Measurements from ENCODE around the gene PLCL2.
"Not testable (repeated sequence)": the region's sequence is repeated elsewhere in the genome, so short reads cannot be mapped to it uniquely, and the experiment has no call there.

PLCL2 gene

DNA sequence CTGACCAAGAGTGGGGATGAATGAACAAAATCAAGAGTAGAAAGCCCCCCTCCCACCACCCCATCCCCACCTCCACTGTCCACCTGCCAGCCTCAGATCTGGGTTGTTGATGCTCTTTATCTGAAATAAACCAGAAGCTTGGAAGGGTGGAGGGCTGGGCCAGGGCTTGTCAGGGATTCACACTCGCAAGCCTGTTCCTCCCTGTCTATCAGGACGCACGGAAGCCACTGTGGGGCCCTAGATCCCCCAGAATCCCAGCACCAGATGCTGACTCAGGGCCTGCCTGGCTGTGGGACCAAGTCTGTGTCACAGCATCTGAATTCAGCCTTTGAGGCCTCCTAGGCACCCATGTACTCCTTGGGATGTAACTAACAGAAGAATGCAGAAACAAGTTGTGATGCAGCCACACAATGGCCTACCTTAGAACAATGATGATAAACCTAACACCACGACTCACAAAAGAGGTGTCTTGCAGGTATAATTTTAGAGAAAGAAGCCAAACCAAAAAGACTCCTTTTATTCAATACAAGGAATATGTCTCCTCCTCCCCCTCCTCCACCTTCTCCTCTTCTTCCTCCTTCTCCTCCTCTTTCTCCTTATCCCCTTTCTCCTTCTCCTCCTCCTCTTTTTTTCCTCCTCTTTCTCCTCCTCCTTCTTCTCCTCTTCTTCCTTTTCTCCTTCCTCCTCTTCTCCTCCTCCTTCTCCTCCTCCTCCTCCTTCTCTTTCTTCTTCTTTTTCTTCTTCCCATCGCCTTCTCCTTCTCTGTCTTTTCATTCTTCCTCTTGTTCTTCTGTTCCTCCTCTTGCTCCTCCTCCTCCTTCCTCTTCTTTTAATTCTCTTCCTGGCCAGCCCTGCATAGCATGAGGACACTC lies 234.7 kb downstream of the PLCL2 start:
- H3K27ac ChIP-seq (ENCODE audit: low read depth in 2 of 2, low read length in 2 of 2): no peak overlapping the region
- no peaks in the 10 kb centered on the region for H3K4me1 ChIP-seq (ENCODE audit: control insufficient read depth in 2 of 2, insufficient read depth in 2 of 2, low read length in 2 of 2)
- H3K4me3 ChIP-seq (ENCODE audit: low read length in 2 of 2): no peak overlapping the region
- no peak overlapping the region for H3K9ac ChIP-seq (ENCODE audit: low read depth in 1 of 2, low read length in 2 of 2)
- H3K9me3 ChIP-seq (ENCODE audit: control insufficient read depth in 2 of 2, low read length in 2 of 2): peaks cover 0 to 1% of the 10 kb centered on the region in 2 donors
- no peaks in the 10 kb centered on the region for H3K27me3 ChIP-seq (ENCODE audit: control insufficient read depth in 2 of 2, insufficient read depth in 2 of 2, low read length in 2 of 2)
- no peaks in the 10 kb centered on the region for H3K36me3 ChIP-seq (ENCODE audit: control insufficient read depth in 2 of 2, insufficient read depth in 2 of 2, low read length in 2 of 2)

DNA sequence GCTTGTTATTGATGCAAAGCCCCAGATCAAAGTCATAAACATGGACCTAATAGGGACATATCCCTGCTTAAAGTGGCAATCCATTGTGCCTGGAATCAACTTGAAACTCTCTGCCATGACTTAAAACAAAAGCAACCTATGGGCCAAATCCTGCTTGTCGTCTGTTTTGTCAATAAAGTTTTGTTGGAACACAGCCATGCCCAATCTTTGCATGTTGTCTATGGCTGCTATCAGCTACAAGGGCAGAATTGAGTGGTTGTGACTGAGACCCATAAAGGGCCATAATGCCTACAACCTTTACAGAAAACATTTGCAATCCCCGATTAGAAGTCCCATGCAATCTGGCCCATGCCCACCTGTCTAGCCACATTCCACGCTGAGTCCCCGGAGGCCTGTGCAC lies 235.4 kb downstream of the PLCL2 start:
- H3K27ac ChIP-seq (ENCODE audit: low read depth in 2 of 2, low read length in 2 of 2): no peak overlapping the region
- H3K27me3 ChIP-seq (ENCODE audit: control insufficient read depth in 2 of 2, insufficient read depth in 2 of 2, low read length in 2 of 2): no peaks in the 10 kb centered on the region
- H3K4me3 ChIP-seq (ENCODE audit: low read length in 2 of 2): no peak overlapping the region
- no peaks in the 10 kb centered on the region for H3K4me1 ChIP-seq (ENCODE audit: control insufficient read depth in 2 of 2, insufficient read depth in 2 of 2, low read length in 2 of 2)
- no peaks in the 10 kb centered on the region for H3K36me3 ChIP-seq (ENCODE audit: control insufficient read depth in 2 of 2, insufficient read depth in 2 of 2, low read length in 2 of 2)
- H3K9ac ChIP-seq (ENCODE audit: low read depth in 1 of 2, low read length in 2 of 2): no peak overlapping the region
- H3K9me3 ChIP-seq (ENCODE audit: control insufficient read depth in 2 of 2, low read length in 2 of 2): peaks cover 0 to 1% of the 10 kb centered on the region in 2 donors

GRCh38 chr3:17121336-17121735 lies 236.6 kb downstream of the PLCL2 start:
- Histone ChIP-seq H3K27me3 (ENCODE audit: control insufficient read depth in 2 of 2, insufficient read depth in 2 of 2, low read length in 2 of 2) (no peaks in the 10 kb centered on the region), H3K4me1 (ENCODE audit: control insufficient read depth in 2 of 2, insufficient read depth in 2 of 2, low read length in 2 of 2) (no peaks in the 10 kb centered on the region), H3K4me3 (ENCODE audit: low read length in 2 of 2) (no peak overlapping the region), H3K27ac (ENCODE audit: low read depth in 2 of 2, low read length in 2 of 2) (no peak overlapping the region), H3K36me3 (ENCODE audit: control insufficient read depth in 2 of 2, insufficient read depth in 2 of 2, low read length in 2 of 2) (no peaks in the 10 kb centered on the region), H3K9me3 (ENCODE audit: control insufficient read depth in 2 of 2, low read length in 2 of 2) (peaks cover 0 to 1% of the 10 kb centered on the region in 2 donors), H3K9ac (ENCODE audit: low read depth in 1 of 2, low read length in 2 of 2) (no peak overlapping the region)

DNA sequence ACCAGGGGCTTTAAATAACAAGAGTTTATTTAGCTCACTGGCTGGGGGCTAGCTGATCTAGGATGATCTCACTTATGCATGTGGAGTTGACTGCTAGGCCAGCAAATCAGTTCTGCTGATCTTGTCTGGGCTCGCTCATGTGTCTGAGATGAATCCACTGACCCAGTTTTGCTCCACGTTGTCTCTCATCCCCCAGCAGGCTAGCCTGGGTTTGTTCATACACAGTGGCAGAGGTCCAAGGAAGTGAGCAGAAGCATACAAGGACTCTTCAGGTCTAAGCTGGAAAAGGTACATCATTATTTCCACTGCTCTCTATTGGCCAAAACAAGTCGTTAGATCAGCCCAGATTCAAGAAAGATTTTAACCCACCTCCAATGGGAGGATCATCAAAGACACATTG lies 238.0 kb downstream of the PLCL2 start:
- H3K36me3 ChIP-seq (ENCODE audit: control insufficient read depth in 2 of 2, insufficient read depth in 2 of 2, low read length in 2 of 2): no peaks in the 10 kb centered on the region
- H3K27ac ChIP-seq (ENCODE audit: low read depth in 2 of 2, low read length in 2 of 2): no peak overlapping the region
- no peaks in the 10 kb centered on the region for H3K27me3 ChIP-seq (ENCODE audit: control insufficient read depth in 2 of 2, insufficient read depth in 2 of 2, low read length in 2 of 2)
- H3K4me3 ChIP-seq (ENCODE audit: low read length in 2 of 2): no peak overlapping the region
- peaks cover 0 to 1% of the 10 kb centered on the region in 2 donors for H3K9me3 ChIP-seq (ENCODE audit: control insufficient read depth in 2 of 2, low read length in 2 of 2)
- no peaks in the 10 kb centered on the region for H3K4me1 ChIP-seq (ENCODE audit: control insufficient read depth in 2 of 2, insufficient read depth in 2 of 2, low read length in 2 of 2)
- no peak overlapping the region for H3K9ac ChIP-seq (ENCODE audit: low read depth in 1 of 2, low read length in 2 of 2)

GRCh38 chr3:17125738-17126442 lies 241.1 kb downstream of the PLCL2 start:
- Histone ChIP-seq H3K4me3 (ENCODE audit: low read length in 2 of 2) (no peak overlapping the region), H3K36me3 (ENCODE audit: control insufficient read depth in 2 of 2, insufficient read depth in 2 of 2, low read length in 2 of 2) (no peaks in the 10 kb centered on the region), H3K27ac (ENCODE audit: low read depth in 2 of 2, low read length in 2 of 2) (no peak overlapping the region), H3K9me3 (ENCODE audit: control insufficient read depth in 2 of 2, low read length in 2 of 2) (peaks cover 0 to 1% of the 10 kb centered on the region in 2 donors), H3K27me3 (ENCODE audit: control insufficient read depth in 2 of 2, insufficient read depth in 2 of 2, low read length in 2 of 2) (no peaks in the 10 kb centered on the region), H3K9ac (ENCODE audit: low read depth in 1 of 2, low read length in 2 of 2) (no peak overlapping the region), H3K4me1 (ENCODE audit: control insufficient read depth in 2 of 2, insufficient read depth in 2 of 2, low read length in 2 of 2) (no peaks in the 10 kb centered on the region)

GRCh38 chr3:17128671-17129070 lies 243.9 kb downstream of the PLCL2 start:
- H3K27ac ChIP-seq (ENCODE audit: low read depth in 2 of 2, low read length in 2 of 2); H3K9me3 ChIP-seq (ENCODE audit: control insufficient read depth in 2 of 2, low read length in 2 of 2); H3K4me1 ChIP-seq (ENCODE audit: control insufficient read depth in 2 of 2, insufficient read depth in 2 of 2, low read length in 2 of 2); H3K36me3 ChIP-seq (ENCODE audit: control insufficient read depth in 2 of 2, insufficient read depth in 2 of 2, low read length in 2 of 2); H3K27me3 ChIP-seq (ENCODE audit: control insufficient read depth in 2 of 2, insufficient read depth in 2 of 2, low read length in 2 of 2); H3K4me3 ChIP-seq (ENCODE audit: low read length in 2 of 2); H3K9ac ChIP-seq (ENCODE audit: low read depth in 1 of 2, low read length in 2 of 2): not testable (repeated sequence)

DNA sequence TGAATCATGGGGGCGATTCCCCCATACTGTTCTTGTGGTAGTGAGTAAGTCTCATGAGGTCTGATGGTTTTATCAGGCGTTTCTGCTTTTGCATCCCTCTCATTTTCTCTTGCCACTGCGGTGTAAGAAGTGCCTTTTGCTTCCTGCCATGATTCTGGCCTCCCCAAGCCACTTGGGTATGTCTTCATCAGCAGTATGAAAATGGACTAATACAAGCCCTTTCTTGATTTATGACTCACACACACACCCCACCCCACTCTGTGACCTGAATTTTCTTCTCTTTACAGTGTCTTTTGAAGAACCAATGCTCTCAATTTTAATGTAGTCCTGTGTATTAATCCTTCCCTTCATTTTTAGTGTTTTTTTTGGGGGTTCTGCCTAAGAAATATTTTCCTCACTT lies 244.8 kb downstream of the PLCL2 start:
- H3K9me3 ChIP-seq (ENCODE audit: control insufficient read depth in 2 of 2, low read length in 2 of 2): no peaks in the 10 kb centered on the region
- H3K4me3 ChIP-seq (ENCODE audit: low read length in 2 of 2): no peak overlapping the region
- no peak overlapping the region for H3K27ac ChIP-seq (ENCODE audit: low read depth in 2 of 2, low read length in 2 of 2)
- H3K36me3 ChIP-seq (ENCODE audit: control insufficient read depth in 2 of 2, insufficient read depth in 2 of 2, low read length in 2 of 2): no peaks in the 10 kb centered on the region
- H3K9ac ChIP-seq (ENCODE audit: low read depth in 1 of 2, low read length in 2 of 2): no peak overlapping the region
- H3K27me3 ChIP-seq (ENCODE audit: control insufficient read depth in 2 of 2, insufficient read depth in 2 of 2, low read length in 2 of 2): no peaks in the 10 kb centered on the region
- H3K4me1 ChIP-seq (ENCODE audit: control insufficient read depth in 2 of 2, insufficient read depth in 2 of 2, low read length in 2 of 2): no peaks in the 10 kb centered on the region

GRCh38 chr3:17130956-17131355 lies 246.2 kb downstream of the PLCL2 start:
- Histone ChIP-seq H3K4me3 (ENCODE audit: low read length in 2 of 2) (no peak overlapping the region), H3K27ac (ENCODE audit: low read depth in 2 of 2, low read length in 2 of 2) (no peak overlapping the region), H3K4me1 (ENCODE audit: control insufficient read depth in 2 of 2, insufficient read depth in 2 of 2, low read length in 2 of 2) (no peaks in the 10 kb centered on the region), H3K27me3 (ENCODE audit: control insufficient read depth in 2 of 2, insufficient read depth in 2 of 2, low read length in 2 of 2) (no peaks in the 10 kb centered on the region), H3K9ac (ENCODE audit: low read depth in 1 of 2, low read length in 2 of 2) (no peak overlapping the region), H3K9me3 (ENCODE audit: control insufficient read depth in 2 of 2, low read length in 2 of 2) (no peaks in the 10 kb centered on the region), H3K36me3 (ENCODE audit: control insufficient read depth in 2 of 2, insufficient read depth in 2 of 2, low read length in 2 of 2) (no peaks in the 10 kb centered on the region)

DNA sequence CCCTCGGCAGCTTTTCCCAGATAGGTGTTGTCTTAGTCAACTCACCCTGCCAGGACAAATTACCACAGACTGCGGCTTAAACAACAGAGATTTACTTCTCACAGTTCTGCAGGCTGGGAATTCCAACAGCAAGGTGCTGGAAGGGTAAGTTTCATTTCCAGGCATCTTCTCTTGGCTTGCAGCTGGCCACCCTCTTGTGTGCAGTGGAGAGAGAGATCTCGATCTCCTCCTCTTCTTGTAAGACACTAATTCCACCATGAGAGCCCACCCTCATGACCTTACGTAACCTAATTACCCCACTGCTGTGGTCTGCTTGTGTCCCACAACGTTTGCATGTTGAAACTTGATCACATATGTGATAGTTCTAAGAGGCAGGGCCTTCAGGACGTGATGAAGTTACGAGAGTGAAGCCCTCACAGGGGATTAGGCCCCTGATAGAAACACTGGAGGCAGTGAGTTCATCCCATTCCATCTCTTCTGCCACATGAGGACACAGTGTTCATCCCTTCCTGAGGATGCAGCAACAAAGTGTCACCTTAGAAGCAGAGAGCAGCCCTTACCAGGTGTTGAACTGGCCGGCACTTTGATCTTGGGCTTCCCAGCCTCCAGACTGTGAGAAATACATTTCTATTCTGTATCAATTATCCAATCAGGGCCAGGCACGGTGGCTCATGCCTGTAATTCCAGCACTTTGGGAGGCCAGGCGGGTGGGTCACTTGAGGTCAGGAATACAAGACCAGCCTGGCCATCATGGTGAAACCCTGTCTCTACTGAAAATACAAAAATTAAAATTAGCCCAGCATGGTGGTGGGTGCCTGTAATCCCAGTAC lies 247.7 kb downstream of the PLCL2 start:
- Histone ChIP-seq H3K27me3 (ENCODE audit: control insufficient read depth in 2 of 2, insufficient read depth in 2 of 2, low read length in 2 of 2) (no peaks in the 10 kb centered on the region), H3K4me3 (ENCODE audit: low read length in 2 of 2) (no peak overlapping the region), H3K36me3 (ENCODE audit: control insufficient read depth in 2 of 2, insufficient read depth in 2 of 2, low read length in 2 of 2) (no peaks in the 10 kb centered on the region), H3K9me3 (ENCODE audit: control insufficient read depth in 2 of 2, low read length in 2 of 2) (no peaks in the 10 kb centered on the region), H3K4me1 (ENCODE audit: control insufficient read depth in 2 of 2, insufficient read depth in 2 of 2, low read length in 2 of 2) (no peaks in the 10 kb centered on the region), H3K27ac (ENCODE audit: low read depth in 2 of 2, low read length in 2 of 2) (no peak overlapping the region), H3K9ac (ENCODE audit: low read depth in 1 of 2, low read length in 2 of 2) (no peak overlapping the region)

Measured in mucosa of rectum (tissue), 2 donors.